ENCODE measurements around the gene KCNMA1.

KCNMA1 gene

DNA sequence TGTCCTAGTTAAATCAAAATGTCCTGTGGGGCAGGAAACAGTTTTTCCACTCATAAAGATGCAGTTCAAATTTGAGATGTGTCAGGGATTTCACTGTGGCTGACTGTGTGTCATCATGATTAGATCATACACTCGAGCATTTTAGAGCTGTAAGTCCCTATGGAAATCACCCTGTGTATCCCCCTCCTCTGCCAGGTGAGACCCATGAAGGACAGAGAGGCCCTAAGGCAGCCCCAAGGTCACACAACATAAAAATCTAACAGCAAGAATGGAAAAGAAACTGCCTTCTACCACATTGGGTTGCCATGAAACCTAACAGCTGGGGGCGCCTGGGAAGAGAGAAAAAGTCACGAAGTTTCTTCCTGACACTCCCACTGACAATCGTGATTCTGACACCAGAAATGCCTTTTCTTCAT, 135.8 kb downstream of the KCNMA1 start:
- Histone ChIP-seq H3K4me2 (no peak overlapping the region), H3K9ac (no peak overlapping the region), H3K36me3 (ENCODE audit: insufficient read depth) (no peaks in the 10 kb centered on the region), H2AFZ (ENCODE audit: low read depth) (no peak overlapping the region), H3K4me3 (IDR thresholded peaks at IDR 0.05; ENCODE audit: insufficient read depth, low read depth, low read length) (no peak overlapping the region), H3K79me2 (ENCODE audit: insufficient read depth, low read depth) (no peaks in the 10 kb centered on the region), H3K27me3 (ENCODE audit: insufficient read depth, low read depth) (no peaks in the 10 kb centered on the region), H3K4me1 (ENCODE audit: low read depth, poor library complexity, severe bottlenecking) (peaks cover 36% of the 10 kb centered on the region), H3K27ac (no peak overlapping the region), H4K20me1 (ENCODE audit: insufficient read depth) (no peaks in the 10 kb centered on the region)
- TF ChIP-seq, protein P1, sequence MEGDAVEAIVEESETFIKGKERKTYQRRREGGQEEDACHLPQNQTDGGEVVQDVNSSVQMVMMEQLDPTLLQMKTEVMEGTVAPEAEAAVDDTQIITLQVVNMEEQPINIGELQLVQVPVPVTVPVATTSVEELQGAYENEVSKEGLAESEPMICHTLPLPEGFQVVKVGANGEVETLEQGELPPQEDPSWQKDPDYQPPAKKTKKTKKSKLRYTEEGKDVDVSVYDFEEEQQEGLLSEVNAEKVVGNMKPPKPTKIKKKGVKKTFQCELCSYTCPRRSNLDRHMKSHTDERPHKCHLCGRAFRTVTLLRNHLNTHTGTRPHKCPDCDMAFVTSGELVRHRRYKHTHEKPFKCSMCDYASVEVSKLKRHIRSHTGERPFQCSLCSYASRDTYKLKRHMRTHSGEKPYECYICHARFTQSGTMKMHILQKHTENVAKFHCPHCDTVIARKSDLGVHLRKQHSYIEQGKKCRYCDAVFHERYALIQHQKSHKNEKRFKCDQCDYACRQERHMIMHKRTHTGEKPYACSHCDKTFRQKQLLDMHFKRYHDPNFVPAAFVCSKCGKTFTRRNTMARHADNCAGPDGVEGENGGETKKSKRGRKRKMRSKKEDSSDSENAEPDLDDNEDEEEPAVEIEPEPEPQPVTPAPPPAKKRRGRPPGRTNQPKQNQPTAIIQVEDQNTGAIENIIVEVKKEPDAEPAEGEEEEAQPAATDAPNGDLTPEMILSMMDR (conservative IDR thresholded peaks at IDR 0.05; ENCODE audit: low read depth, low read length): no peak

DNA sequence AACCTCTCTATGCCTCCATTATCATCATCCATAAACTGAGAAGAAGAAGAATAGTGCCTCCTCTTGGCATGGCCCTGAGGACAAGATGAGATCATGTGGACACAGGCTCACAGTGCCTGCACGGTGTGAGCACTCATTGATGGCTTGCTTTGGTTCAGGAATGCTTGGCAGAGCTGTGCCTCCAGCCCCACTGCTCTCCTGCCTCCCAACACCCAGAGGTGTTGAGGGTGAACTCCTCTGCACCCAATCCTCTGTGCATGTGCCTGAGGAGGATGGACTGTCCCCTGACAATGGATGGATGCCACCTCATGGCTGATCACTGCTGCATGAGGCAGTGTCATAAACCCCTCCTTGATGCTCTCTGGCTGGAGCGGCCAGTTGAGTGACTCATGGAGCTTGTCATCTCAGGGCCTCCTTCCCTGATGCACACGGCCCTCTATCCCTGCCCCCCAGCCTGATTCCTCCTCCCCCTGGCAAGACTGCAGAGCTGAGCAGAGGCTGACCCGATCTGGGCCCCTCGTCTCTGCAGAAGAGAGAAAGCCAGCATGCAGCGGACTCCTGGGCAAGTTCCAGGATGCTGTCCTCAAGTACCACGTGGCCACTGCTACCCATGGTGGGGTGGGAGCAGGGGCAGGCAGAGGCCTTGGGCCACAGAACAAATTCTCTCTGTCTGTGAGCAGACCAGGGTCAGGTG, 136.3 kb downstream of the KCNMA1 start:
- Histone ChIP-seq H3K27me3 (ENCODE audit: insufficient read depth, low read depth) (no peaks in the 10 kb centered on the region), H3K9ac (no peak overlapping the region), H3K36me3 (ENCODE audit: insufficient read depth) (no peaks in the 10 kb centered on the region), H3K4me3 (IDR thresholded peaks at IDR 0.05; ENCODE audit: insufficient read depth, low read depth, low read length) (no peak overlapping the region), H3K27ac (no peak overlapping the region), H2AFZ (ENCODE audit: low read depth) (no peak overlapping the region), H3K79me2 (ENCODE audit: insufficient read depth, low read depth) (no peaks in the 10 kb centered on the region), H3K4me1 (ENCODE audit: low read depth, poor library complexity, severe bottlenecking) (peaks cover 36% of the 10 kb centered on the region), H4K20me1 (ENCODE audit: insufficient read depth) (no peaks in the 10 kb centered on the region), H3K4me2 (peak overlapping the region; percentile 40; the same call in 1 of the 2 replicates)
- TF ChIP-seq, protein P1 (conservative IDR thresholded peaks at IDR 0.05; ENCODE audit: low read depth, low read length): no peak

DNA sequence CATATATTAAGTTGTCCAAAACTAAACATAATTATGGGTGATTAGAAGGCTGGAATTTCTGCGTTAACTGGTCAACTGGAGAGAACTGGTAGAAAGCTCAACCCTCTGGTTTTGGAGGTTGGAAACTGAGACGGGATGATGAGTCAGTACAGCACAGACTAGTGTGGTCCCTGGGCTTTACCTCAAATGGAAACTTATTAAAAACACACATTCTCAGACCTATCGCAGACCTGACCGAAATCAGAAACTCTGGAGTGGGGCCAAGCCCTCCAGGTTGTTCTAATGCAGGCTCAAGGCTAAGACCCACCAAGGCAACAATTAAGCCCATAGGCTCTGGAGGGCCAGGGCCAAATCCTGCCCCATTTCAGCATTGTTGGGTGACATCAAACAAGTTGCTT, 136.9 kb downstream of the KCNMA1 start:
- Histone ChIP-seq H2AFZ (ENCODE audit: low read depth) (no peak overlapping the region), H3K9ac (no peak overlapping the region), H3K27me3 (ENCODE audit: insufficient read depth, low read depth) (no peaks in the 10 kb centered on the region), H3K4me2 (peak overlapping the region; percentile 40; the same call in 1 of the 2 replicates), H3K27ac (no peak overlapping the region; the same call in 1 of the 2 replicates), H3K36me3 (ENCODE audit: insufficient read depth) (no peaks in the 10 kb centered on the region), H3K4me1 (ENCODE audit: low read depth, poor library complexity, severe bottlenecking) (peaks cover 31% of the 10 kb centered on the region), H3K4me3 (IDR thresholded peaks at IDR 0.05; ENCODE audit: insufficient read depth, low read depth, low read length) (no peak overlapping the region), H3K79me2 (ENCODE audit: insufficient read depth, low read depth) (no peaks in the 10 kb centered on the region), H4K20me1 (ENCODE audit: insufficient read depth) (no peaks in the 10 kb centered on the region)
- TF ChIP-seq, protein P1 (conservative IDR thresholded peaks at IDR 0.05; ENCODE audit: low read depth, low read length): no peak

DNA sequence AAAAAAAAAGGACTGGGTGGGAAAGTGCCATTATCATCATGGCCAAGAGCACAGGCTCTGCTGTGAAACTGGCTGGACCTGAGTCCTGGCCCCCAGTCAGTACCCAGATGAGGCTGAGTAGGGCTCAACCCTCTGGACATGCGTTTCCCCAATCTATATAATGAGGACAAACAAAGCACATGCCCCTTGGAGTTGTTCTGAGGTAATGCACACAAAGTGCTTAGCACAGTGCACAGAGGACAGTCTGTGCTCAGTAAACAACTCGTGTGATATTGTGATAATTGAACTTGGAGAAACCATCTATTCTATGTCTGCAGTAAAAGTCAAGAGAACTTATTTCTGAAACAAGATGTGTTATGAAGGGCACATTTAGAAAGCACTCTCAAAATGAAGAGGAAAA, 138.8 kb downstream of the KCNMA1 start:
- H3K4me2 ChIP-seq: no peak overlapping the region

More for the DNA sequence above, 138.8 kb downstream of the KCNMA1 start:
- no peak overlapping the region for H3K4me3 ChIP-seq (IDR thresholded peaks at IDR 0.05; ENCODE audit: insufficient read depth, low read depth, low read length)
- no peak overlapping the region for H2AFZ ChIP-seq (ENCODE audit: low read depth)
- H3K9ac ChIP-seq: no peak overlapping the region
- no peaks in the 10 kb centered on the region for H3K79me2 ChIP-seq (ENCODE audit: insufficient read depth, low read depth)
- no peaks in the 10 kb centered on the region for H3K27me3 ChIP-seq (ENCODE audit: insufficient read depth, low read depth)
- no peak overlapping the region for H3K27ac ChIP-seq
- TF ChIP-seq, protein P1 (conservative IDR thresholded peaks at IDR 0.05; ENCODE audit: low read depth, low read length): no peak
- no peaks in the 10 kb centered on the region for H3K36me3 ChIP-seq (ENCODE audit: insufficient read depth)
- no peaks in the 10 kb centered on the region for H4K20me1 ChIP-seq (ENCODE audit: insufficient read depth)
- H3K4me1 ChIP-seq (ENCODE audit: low read depth, poor library complexity, severe bottlenecking): peaks cover 24% of the 10 kb centered on the region

All from KMS-11 (cell line).